HepG2 (cell line): Measurements from ENCODE around the gene MACROD2. TPM values are rescaled to one million over a fixed set of nuclear protein-coding genes. Genes with fewer than 3 reads are reported as not detected.
A peak's percentile ranks its signal among the peaks of the same experiment; 100 is the strongest.

Experiments used
- BRF2 ChIP-seq: sonication (generic); formaldehyde crosslinking; IDR thresholded peaks from 2 replicates; pipeline ENCODE4 v1.8.1; 2022; ENCODE audit warnings: mild to moderate bottlenecking, missing genetic modification reagents
- DMTF1 ChIP-seq: sonication (generic); formaldehyde crosslinking; IDR thresholded peaks from 2 replicates; pipeline ENCODE4 v1.4.0; 2020; ENCODE audit warnings: mild to moderate bottlenecking, missing genetic modification reagents
- GMEB2 ChIP-seq: IDR thresholded peaks from 2 replicates; pipeline ENCODE4 v1.6.1; 2016; ENCODE audit warnings: missing biosample characterization, missing genetic modification reagents, low read depth
- HCFC1 ChIP-seq: fragments of 150-350 bp; IDR thresholded peaks from 2 replicates; pipeline ENCODE4 v1.6.1; 2014; ENCODE audit warnings: low read depth, low read length
- HINFP ChIP-seq: sonication (generic); formaldehyde crosslinking; IDR thresholded peaks from 2 replicates; pipeline ENCODE4 v1.4.0; 2020; ENCODE audit warnings: low read depth, mild to moderate bottlenecking, missing genetic modification reagents
- HNF1A ChIP-seq, 2 experiments: sonication (generic) in 1 of 2; formaldehyde crosslinking in 1 of 2; IDR thresholded peaks; 2 replicates each; pipeline versions ENCODE4 v1.4.0 to v1.6.1; 2016 to 2020; ENCODE audit warnings: borderline replicate concordance in 1 of 2, low read depth in 1 of 2, mild to moderate bottlenecking in 1 of 2, missing genetic modification reagents in 1 of 2
- KDM4B ChIP-seq: sonication (generic); formaldehyde crosslinking; IDR thresholded peaks from 2 replicates; pipeline ENCODE4 v1.4.0; 2020; ENCODE audit warnings: missing genetic modification reagents
- PHF5A ChIP-seq: IDR thresholded peaks from one replicate; pipeline ENCODE4 v1.6.1; 2018; ENCODE audit warnings: low read depth, missing genetic modification reagents; ENCODE audit not compliant: unreplicated experiment
- ZNF570 ChIP-seq: sonication (generic); formaldehyde crosslinking; IDR thresholded peaks from 2 replicates; pipeline ENCODE4 v1.4.0; 2020; ENCODE audit warnings: mild to moderate bottlenecking, missing genetic modification reagents, borderline replicate concordance
- ZNF646 ChIP-seq: sonication (generic); formaldehyde crosslinking; IDR thresholded peaks from 2 replicates; pipeline ENCODE4 v1.9.0; 2021; ENCODE audit warnings: mild to moderate bottlenecking, missing genetic modification reagents
- ZNF850 ChIP-seq: sonication (generic); formaldehyde crosslinking; conservative IDR thresholded peaks from 2 replicates; pipeline ENCODE4 v1.9.0; 2021; ENCODE audit warnings: mild to moderate bottlenecking, missing genetic modification reagents
- polyA plus RNA-seq, 8 experiments: library from polyadenylated mRNA; depleted of rRNA in 3 of 8; stranded (reverse) in 7 of 8; unstranded in 1 of 8; fragments of >200 nt; fragmentation: Illumina TruSeq in 4 of 8; extraction: Trizol in 4 of 8; gene quantifications; 2 replicates each; pipeline versions ENCODE4 v1.2.1 to v1.2.3, GENCODE V29; 2011 to 2016; ENCODE audit warnings: low read depth in 4 of 8, missing spikeins in 1 of 8, mixed read lengths in 1 of 8; ENCODE audit not compliant: insufficient read depth in 1 of 8
- total RNA-seq, 5 experiments: library from RNA; depleted of rRNA; stranded (reverse); fragments of >200 nt; fragmentation: Illumina TruSeq; extraction: Trizol; gene quantifications; 2 replicates each; pipeline ENCODE4 v1.2.3, GENCODE V29; 2016; ENCODE audit warnings: low read depth in 1 of 5

Gene MACROD2
- total and polyA plus RNA-seq, 2 of the 13 experiments (the other 11 are each of a cell fraction or from before 2014, with no cell fraction given) = 0.13 to 0.51 TPM

- TF ChIP-seq ZNF646 (CRISPR knock-in tag) = no peak
- no peak for TF ChIP-seq HCFC1
- no peak for TF ChIP-seq GMEB2 (CRISPR knock-in tag)
- TF ChIP-seq BRF2 = no peak
- TF ChIP-seq ZNF570 (CRISPR knock-in tag) = no peak
- no peak for TF ChIP-seq DMTF1 (CRISPR knock-in tag)
- TF ChIP-seq KDM4B (CRISPR knock-in tag) = peak; percentile 86
- TF ChIP-seq HNF1A (IDR thresholded peaks at IDR 0.05; ENCODE audit: low read depth) = peak; percentile 47; the same call in 1 of the 2 replicates
- peak; percentile 78; the same call in 1 of the 2 replicates for TF ChIP-seq HNF1A (CRISPR knock-in tag; IDR thresholded peaks at IDR 0.05; ENCODE audit: borderline replicate concordance)
- TF ChIP-seq PHF5A = peak; percentile 36
- TF ChIP-seq HINFP (CRISPR knock-in tag) = no peak
- TF ChIP-seq ZNF850 (CRISPR knock-in tag) = no peak
Measured at GRCh38 chr20:14991023-14991422, 995.7 kb downstream of the MACROD2 start (continued).
